Muscle of leg (tissue), 11 donors: ENCODE measurements around the gene BLVRA. TPM values are rescaled to one million over a fixed set of nuclear protein-coding genes. Genes with fewer than 3 reads are reported as not detected.

ENCODE experiments used
- DNase-seq: peaks from one replicate; pipeline ENCODE4 v3.0.0; 2013
- H3K27ac ChIP-seq: one replicate; pipeline ENCODE4 v1.5.1; 2013; ENCODE audit warnings: mild to moderate bottlenecking, low read length, control low read depth
- H3K27me3 ChIP-seq: one replicate; pipeline ENCODE4 v1.6.1; 2013; ENCODE audit warnings: low read length; ENCODE audit not compliant: control insufficient read depth, insufficient read depth
- H3K36me3 ChIP-seq: one replicate; pipeline ENCODE4 v1.6.1; 2013; ENCODE audit warnings: low read length; ENCODE audit not compliant: control insufficient read depth, insufficient read depth
- H3K4me1 ChIP-seq: one replicate; pipeline ENCODE4 v1.6.1; 2013; ENCODE audit warnings: low read length; ENCODE audit not compliant: control insufficient read depth, insufficient read depth
- H3K4me3 ChIP-seq: one replicate; pipeline ENCODE4 v1.5.1; 2013; ENCODE audit warnings: low read length, control low read depth
- H3K9me3 ChIP-seq: replicated peaks from 2 replicates; pipeline ENCODE4 v1.6.1; 2013; ENCODE audit warnings: low read depth, low read length; ENCODE audit not compliant: control insufficient read depth
- WGBS: methylation state at CpG from one replicate; pipeline ENCODE4 v1.1.5; 2013; ENCODE audit warnings: missing lambda C conversion rate; ENCODE audit not compliant: insufficient coverage; 5-methylcytosine and 5-hydroxymethylcytosine counted together
- polyA plus RNA-seq, 8 donors: library from polyadenylated mRNA; unstranded; fragments of 120-200 nt; gene quantifications; one replicate each; pipeline versions ENCODE4 v1.2.1 to v1.2.3, GENCODE V29; 2013; ENCODE audit warnings: inconsistent platforms in 1 of 8, low replicate concordance in 1 of 8; ENCODE audit not compliant: insufficient read length in 8 of 8, insufficient read depth in 1 of 8
- total RNA-seq: library from RNA; stranded (reverse); fragments of 120-200 nt; gene quantifications from one replicate; pipeline ENCODE4 v1.2.4, GENCODE V29; 2013

BLVRA gene
- total and polyA plus RNA-seq, 9 donors = 22.9 to 39.5 (median 36.3) TPM

DNA sequence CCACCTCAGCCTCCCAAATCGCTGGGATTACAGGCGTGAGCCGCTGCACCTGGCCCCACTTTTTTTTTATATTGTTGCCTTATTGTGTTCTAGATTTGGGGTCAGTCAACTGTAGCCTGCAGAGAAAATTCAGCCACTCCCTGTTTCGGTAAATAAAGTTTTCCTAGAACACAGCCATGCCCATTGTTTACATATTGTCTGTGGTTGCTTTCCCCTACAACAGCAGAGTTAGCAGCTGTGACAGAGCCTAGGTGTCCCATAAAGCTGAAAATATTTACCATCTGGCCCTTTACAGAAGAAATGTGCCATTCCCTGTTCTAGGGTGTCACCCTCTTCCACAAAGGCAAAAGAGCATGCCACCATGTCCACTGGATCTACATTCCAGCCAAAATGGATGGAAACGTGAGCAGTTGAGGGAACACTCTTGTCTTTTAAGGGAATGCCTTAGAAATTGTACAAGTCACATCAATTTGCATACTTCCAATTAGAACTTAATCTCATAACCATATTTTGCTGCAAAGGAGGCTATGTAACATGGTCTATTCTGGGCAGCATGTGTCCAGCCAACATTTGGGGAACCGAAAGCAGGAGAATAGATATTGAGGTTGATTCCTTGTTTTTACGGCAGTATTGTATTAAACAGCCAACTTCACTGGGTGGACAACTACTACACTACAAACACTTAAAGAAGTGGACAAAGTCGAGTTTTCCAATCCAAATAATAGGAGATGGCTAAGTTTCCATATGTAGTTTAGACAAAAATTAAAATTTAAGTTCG lies 11.0 kb upstream of the BLVRA start:
- Histone ChIP-seq H3K27ac (no peak overlapping the region), H3K9me3 (no peaks in the 10 kb centered on the region), H3K4me1 (peaks cover 19% of the 10 kb centered on the region), H3K36me3 (no peaks in the 10 kb centered on the region), H3K4me3 (no peak overlapping the region), H3K27me3 (no peaks in the 10 kb centered on the region)
- peak; percentile 37 for DNase-seq
- WGBS = 86% methylated on average over 1 of the region's 9 CpGs

DNA sequence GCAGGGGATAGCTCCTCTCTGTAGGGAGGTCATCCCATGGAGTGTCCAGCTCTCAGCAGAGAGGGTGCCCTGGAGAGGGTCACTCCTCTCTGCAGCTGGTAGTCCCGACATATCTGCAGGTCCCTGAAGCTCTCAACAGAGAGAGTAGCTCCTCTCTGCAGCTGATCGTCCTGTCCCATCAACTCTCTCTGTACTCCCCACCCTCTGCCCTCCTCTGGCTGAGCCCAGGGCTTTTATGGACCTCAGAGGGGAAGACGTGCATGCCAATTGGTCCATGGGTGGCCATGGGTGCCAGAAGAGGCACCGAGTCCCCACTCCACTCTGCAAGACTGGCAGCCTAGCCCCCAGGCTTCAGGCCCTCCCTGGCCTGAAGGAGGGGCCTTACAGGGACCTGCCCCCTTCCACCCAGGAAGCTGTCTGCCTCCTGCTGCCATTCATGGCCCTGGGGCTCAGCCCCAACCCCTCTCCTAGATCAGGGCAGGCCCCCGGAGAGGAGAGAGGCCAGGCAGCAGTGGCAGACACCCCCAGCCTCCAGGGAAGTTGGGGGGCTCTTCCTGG lies 9.0 kb upstream of the BLVRA start:
- no peaks in the 10 kb centered on the region for H3K9me3 ChIP-seq
- WGBS = 50% methylated on average over 3 of the region's 5 CpGs
- peak overlapping the region; percentile 5 for H3K4me3 ChIP-seq
- DNase-seq = no peak
- H3K27me3 ChIP-seq = no peaks in the 10 kb centered on the region
- peak overlapping the region; percentile 40 for H3K27ac ChIP-seq
- H3K4me1 ChIP-seq = peaks cover 19% of the 10 kb centered on the region
- no peaks in the 10 kb centered on the region for H3K36me3 ChIP-seq

DNA sequence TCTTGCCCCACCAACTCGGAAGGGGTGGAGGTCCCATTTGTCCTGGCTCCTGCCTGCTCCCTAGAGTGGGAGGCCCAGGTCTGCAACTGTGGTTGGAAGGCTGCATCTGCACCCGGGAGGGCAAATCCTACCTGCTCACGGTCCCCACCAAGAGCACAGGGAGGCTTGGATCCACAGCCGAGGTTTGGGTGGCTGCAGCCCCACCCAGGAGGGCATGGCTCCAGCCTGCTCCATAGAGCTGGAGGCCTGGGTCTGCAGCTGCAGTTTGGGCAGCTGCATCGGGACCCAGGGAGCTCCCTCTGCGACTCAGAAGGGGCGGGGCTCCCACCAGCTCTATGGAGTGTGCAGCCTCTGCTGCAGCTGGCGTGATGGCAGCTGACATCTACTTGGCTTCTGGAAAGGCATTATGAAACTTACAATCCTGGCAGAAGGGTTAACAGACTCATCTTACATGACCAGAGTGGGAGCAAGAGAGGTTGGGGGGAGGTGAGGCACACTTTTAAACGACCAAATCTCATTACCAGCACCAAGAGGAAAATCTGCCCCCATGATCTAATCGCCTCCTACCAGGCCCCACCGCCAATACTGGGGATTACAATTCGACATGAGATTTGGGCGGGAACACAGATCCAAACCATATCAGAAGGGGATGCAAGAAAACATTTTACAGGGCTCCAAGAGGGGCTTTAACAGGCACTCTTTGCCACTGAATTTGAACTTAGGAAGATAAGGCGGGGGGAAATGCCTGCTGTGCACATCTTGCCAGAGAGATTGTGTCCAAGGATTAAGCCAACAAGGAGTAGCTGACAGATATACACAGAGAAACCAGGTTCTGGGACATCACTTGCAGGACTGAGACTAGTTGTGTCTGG lies 8.2 kb upstream of the BLVRA start:
- H3K27ac ChIP-seq = peak overlapping the region; percentile 71
- no peaks in the 10 kb centered on the region for H3K9me3 ChIP-seq
- 54% methylated on average over 12 of the region's 14 CpGs for WGBS
- DNase-seq = peak; percentile 89
- peaks cover 19% of the 10 kb centered on the region for H3K4me1 ChIP-seq
- no peaks in the 10 kb centered on the region for H3K36me3 ChIP-seq
- H3K27me3 ChIP-seq = no peaks in the 10 kb centered on the region
- peak overlapping the region; percentile 5 for H3K4me3 ChIP-seq

DNA sequence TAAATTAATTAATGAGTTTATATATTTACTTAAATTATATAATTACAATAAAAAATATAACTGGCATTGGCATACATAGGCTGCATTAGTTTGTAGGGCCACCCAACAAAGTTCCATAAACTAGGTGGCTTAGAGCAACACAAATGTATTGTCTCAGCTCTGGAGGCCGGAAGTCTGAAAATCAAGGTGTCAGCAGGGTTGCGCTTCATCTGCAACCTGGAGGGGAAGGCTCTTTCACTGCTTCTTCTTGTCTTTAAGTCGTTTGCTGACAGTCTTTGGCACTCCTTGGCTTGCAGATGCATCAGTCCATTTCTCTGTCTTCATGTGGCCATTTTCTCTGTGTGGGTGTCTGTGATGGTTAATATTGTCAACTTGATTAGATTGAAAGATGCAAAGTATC lies 6.1 kb upstream of the BLVRA start:
- Histone ChIP-seq H3K27me3 (peaks cover under 1% of the 10 kb centered on the region), H3K9me3 (no peaks in the 10 kb centered on the region), H3K27ac (no peak overlapping the region), H3K36me3 (no peaks in the 10 kb centered on the region), H3K4me3 (no peak overlapping the region), H3K4me1 (peaks cover 19% of the 10 kb centered on the region)
- no peak for DNase-seq
- WGBS = 83% methylated on average over 2 of the region's 3 CpGs

DNA sequence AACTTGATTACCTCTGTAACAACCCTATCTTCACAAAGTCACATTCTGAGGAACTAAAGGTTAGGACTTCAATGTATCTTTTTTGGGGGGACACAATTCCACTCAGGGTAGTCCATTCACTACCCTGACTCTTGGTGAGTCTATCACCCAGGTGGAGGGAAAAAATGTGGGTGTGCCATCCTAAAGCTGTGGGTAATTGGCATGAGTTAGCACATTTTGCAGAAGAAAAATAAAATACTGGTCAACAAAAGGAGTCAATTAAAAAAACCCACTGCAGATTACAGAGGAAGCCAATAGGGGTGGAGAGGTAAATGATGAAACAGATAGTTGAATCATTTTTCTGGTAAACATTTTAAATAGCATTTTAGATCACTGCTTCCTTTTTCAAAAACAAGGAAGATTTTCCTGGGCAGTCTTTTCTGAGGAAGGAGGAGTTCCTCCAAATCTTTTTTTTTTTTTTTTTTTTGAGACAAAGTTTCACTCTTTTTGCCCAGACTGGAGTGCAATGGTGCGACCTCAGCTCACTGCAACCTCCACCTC lies 5.1 kb upstream of the BLVRA start:
- H3K4me3 ChIP-seq = no peak overlapping the region
- H3K36me3 ChIP-seq = no peaks in the 10 kb centered on the region
- WGBS = 100% methylated on average over 1 of the region's 1 CpG
- no peak overlapping the region for H3K27ac ChIP-seq
- H3K9me3 ChIP-seq = no peaks in the 10 kb centered on the region
- peaks cover 28% of the 10 kb centered on the region for H3K4me1 ChIP-seq
- H3K27me3 ChIP-seq = peaks cover 5% of the 10 kb centered on the region
- no peak for DNase-seq

DNA sequence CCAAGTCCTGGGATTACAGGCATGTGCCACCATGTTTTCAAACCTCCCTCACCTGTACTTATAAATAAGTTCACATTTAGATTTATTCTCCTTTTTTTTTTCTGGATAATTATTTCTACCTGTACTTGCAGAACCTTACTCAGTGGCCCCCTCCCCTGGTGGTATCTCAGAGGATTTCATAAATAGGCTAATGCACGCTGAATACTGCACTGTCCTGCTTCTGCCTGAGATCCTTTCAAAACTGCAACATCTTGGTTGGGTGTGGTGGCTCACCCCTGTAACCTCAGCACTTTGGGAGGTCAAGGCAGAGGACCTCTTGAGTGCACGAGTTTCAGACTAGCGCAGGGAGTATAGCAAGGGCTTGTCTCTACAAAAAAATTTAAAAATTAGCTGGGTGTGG lies 4.6 kb upstream of the BLVRA start:
- Histone ChIP-seq H3K36me3 (no peaks in the 10 kb centered on the region), H3K4me3 (no peak overlapping the region), H3K27me3 (peaks cover 5% of the 10 kb centered on the region), H3K9me3 (no peaks in the 10 kb centered on the region), H3K27ac (no peak overlapping the region), H3K4me1 (peaks cover 25% of the 10 kb centered on the region)
- 83% methylated on average over 1 of the region's 3 CpGs for WGBS
- no peak for DNase-seq

DNA sequence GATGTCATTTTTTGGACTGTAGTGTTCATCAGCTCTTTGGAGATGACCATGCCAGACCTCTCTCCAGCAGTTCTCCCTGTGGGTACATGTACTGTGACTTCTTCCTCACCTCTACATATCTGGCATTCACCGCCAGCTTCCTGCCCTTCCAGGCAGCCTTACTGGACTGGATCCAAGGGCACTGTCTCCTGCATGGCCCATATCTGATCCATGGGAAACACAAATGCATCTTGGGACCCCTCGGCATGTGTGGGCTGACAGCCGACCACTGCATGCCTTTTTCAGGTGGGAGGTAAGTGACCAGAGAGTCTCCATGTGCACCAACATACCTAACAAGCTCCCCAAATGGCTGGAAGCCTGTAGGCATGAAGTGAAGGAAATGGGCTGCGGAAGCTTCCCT lies 3.9 kb upstream of the BLVRA start:
- Histone ChIP-seq H3K9me3 (no peaks in the 10 kb centered on the region), H3K4me3 (no peak overlapping the region), H3K27ac (no peak overlapping the region), H3K4me1 (peaks cover 21% of the 10 kb centered on the region), H3K27me3 (peaks cover 5% of the 10 kb centered on the region), H3K36me3 (no peaks in the 10 kb centered on the region)
- WGBS = no CpG with 5 or more reads among the region's 4 CpGs
- no peak for DNase-seq

DNA sequence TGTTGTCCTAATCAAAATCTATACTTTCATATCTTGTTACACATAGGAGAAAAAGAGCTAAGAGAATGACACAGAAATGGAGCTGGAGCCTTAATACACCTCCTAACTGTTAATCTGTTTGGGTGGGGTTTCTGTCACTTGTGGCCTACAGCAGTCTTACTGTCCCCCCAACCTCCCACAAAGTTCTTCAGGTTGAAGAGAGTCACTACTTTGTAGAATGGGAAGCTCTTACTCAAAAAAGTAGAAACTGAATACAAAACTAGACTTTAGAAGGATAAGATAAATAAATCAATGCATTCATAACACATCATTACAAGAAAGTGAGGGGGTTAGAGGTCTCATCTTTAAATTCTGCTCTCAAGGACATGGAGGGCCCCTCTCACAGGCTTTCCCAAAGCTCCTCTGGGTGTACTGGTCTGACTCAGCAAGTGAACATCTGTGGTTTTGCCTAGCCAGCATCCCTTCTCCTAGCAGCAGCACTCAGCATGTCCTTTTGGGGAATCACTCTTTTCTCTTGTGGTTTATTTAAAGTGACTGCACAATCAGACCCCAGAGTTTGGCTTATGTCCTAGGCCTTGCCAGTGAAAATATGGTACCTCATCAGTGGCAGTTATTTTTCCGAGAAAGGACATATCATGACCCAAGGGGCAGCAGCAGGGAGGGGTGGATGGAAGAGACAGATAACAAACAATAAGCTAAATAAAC lies 2.0 kb upstream of the BLVRA start:
- Histone ChIP-seq H3K27ac (no peak overlapping the region), H3K4me1 (peaks cover 9% of the 10 kb centered on the region), H3K27me3 (peaks cover 5% of the 10 kb centered on the region), H3K4me3 (no peak overlapping the region), H3K36me3 (no peaks in the 10 kb centered on the region), H3K9me3 (no peaks in the 10 kb centered on the region)
- peak; percentile 68 for DNase-seq
- WGBS = no CpG with 5 or more reads among the region's 1 CpG

DNA sequence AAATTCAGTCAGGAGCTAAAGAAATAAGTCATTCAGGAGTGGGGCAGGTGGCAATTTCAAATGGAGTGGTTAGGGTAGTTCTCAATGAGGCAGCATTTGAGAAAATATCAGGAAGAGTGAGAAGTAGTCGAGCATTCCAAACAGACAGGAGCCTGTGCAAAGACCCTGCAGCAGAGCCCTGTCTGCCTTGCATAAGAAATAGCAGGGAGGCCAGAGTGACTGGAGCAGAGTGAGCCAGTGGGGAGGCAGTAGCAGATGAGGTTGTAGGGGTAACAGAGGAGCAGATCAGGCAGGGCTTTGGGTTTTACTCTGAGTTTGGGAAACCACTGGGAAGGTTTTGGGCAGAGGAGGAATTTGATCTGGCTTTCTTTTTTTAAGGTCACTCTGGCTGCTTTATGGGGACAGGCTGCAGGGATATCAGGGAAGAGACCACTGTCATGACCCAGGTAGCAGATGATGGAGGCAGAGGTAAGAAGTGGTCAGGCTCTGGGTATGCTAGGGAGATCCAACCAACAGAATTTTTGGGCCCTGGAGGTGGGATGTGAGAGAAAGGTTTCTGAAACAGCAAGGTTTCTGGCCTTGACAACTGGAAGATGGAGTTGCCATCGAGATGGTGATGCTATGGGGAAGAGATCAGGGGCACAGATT lies 1.3 kb upstream of the BLVRA start:
- Histone ChIP-seq H3K4me1 (peaks cover 9% of the 10 kb centered on the region), H3K9me3 (no peaks in the 10 kb centered on the region), H3K4me3 (no peak overlapping the region), H3K27ac (no peak overlapping the region), H3K27me3 (peaks cover 5% of the 10 kb centered on the region), H3K36me3 (no peaks in the 10 kb centered on the region)
- WGBS = 83% methylated on average over 2 of the region's 2 CpGs
- DNase-seq = no peak
